ENCODE data around the gene RFT1.

The RFT1 gene

DNA sequence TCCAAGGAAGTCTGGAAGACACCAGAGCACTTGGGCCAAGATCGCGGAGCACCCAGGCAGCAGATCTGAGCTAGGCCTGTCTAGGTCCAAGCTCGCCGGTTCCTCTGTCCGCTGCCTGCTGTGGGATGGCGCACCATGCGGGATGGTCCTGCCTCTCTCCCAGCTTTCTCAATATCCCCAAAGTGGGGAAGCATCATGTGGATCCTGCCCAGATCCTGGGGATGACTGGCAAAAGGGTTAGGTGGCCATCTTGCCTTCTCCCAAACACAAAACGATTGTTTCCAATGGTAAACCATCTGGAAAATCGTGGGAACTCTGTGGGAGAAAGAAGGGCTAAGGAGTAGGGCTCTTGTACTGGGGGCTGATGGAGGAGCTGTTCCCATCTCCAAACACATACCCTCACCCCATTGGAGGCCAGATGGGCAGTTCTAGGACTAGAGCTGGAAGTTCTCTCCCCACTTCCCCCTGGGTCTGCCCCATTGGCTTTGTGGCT, 39.6 kb upstream of the RFT1 start:
- H3K9me3 ChIP-seq (ENCODE audit: low read length), result no peaks in the 10 kb centered on the region
- H3K4me1 ChIP-seq (ENCODE audit: insufficient read depth, low read length, severe bottlenecking), result peaks cover 54% of the 10 kb centered on the region
- H3K4me2 ChIP-seq (ENCODE audit: low read length), result no peak overlapping the region
- no peak overlapping the region for H3K27ac ChIP-seq (ENCODE audit: low read depth, low read length, poor library complexity, severe bottlenecking)
- no peak overlapping the region for H3K4me3 ChIP-seq (ENCODE audit: low read depth, low read length, poor library complexity, severe bottlenecking)
- TF ChIP-seq, protein P1, sequence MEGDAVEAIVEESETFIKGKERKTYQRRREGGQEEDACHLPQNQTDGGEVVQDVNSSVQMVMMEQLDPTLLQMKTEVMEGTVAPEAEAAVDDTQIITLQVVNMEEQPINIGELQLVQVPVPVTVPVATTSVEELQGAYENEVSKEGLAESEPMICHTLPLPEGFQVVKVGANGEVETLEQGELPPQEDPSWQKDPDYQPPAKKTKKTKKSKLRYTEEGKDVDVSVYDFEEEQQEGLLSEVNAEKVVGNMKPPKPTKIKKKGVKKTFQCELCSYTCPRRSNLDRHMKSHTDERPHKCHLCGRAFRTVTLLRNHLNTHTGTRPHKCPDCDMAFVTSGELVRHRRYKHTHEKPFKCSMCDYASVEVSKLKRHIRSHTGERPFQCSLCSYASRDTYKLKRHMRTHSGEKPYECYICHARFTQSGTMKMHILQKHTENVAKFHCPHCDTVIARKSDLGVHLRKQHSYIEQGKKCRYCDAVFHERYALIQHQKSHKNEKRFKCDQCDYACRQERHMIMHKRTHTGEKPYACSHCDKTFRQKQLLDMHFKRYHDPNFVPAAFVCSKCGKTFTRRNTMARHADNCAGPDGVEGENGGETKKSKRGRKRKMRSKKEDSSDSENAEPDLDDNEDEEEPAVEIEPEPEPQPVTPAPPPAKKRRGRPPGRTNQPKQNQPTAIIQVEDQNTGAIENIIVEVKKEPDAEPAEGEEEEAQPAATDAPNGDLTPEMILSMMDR (IDR thresholded peaks at IDR 0.05; ENCODE audit: low read length), result no peak
- no peak for TF ChIP-seq EZH2 (IDR thresholded peaks at IDR 0.05; ENCODE audit: borderline replicate concordance, low read length)
- H3K9ac ChIP-seq (ENCODE audit: low read length), result no peak overlapping the region
- no peaks in the 10 kb centered on the region for H4K20me1 ChIP-seq (ENCODE audit: insufficient read depth, low read length)
- peaks cover 12% of the 10 kb centered on the region; the same call in 1 of the 2 replicates for H3K36me3 ChIP-seq (ENCODE audit: insufficient read depth, low read length)
- no peaks in the 10 kb centered on the region for H3F3A ChIP-seq (ENCODE audit: insufficient read depth, low read length)
- H3K79me2 ChIP-seq (ENCODE audit: insufficient read depth, low read length), result no peaks in the 10 kb centered on the region
- no peaks in the 10 kb centered on the region for H3K9me2 ChIP-seq (ENCODE audit: low read depth, low read length)
- no peak overlapping the region for H2AFZ ChIP-seq (ENCODE audit: low read length)
- H3K27me3 ChIP-seq (ENCODE audit: insufficient read depth, low read length), result no peaks in the 10 kb centered on the region

DNA sequence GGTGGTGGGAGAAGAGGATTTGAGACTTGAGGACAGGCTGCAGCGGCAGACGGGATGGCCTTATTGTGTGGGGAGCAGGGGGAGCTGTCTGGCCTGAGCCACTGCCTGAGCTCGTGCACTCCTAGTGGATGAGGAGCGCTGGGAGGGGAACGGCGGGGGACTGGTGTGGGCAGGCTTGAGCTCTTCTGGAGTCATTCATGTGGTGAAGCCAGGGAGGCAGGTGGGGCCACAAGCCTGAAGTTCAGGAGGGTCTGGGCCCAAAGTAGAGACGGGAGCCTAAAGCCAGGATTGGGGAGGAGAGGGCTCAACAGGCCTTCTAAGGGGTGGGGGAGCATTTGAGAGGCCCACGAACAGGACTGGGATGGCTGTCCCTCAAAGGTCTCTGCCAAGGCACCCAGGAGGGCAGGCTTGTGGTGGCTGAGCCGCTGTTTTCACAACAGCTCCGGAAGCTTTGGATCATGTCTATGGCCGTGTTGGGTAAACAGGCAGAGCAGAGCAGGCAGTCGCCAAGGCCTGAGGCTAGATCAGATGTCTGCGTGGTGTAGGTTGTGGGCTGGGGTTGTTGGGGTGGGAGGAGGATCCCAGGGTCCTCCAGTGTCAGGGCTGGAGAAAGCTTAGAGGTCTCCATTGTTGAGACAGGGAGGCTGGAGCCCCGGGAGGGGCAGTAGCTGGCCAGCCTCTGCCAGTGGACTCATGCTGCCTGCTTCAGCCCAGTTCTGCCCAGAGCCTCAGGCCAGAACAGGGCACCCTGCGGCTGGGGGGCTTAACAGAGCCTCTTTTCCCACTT, 39.0 kb upstream of the RFT1 start:
- H3K36me3 ChIP-seq (ENCODE audit: insufficient read depth, low read length), result peaks cover 12% of the 10 kb centered on the region; the same call in 1 of the 2 replicates
- no peak for TF ChIP-seq EZH2 (IDR thresholded peaks at IDR 0.05; ENCODE audit: borderline replicate concordance, low read length)
- TF ChIP-seq, protein P1 (IDR thresholded peaks at IDR 0.05; ENCODE audit: low read length), result no peak
- H3K9me3 ChIP-seq (ENCODE audit: low read length), result no peaks in the 10 kb centered on the region
- no peak overlapping the region for H3K4me2 ChIP-seq (ENCODE audit: low read length)
- no peaks in the 10 kb centered on the region for H3K9me2 ChIP-seq (ENCODE audit: low read depth, low read length)
- no peaks in the 10 kb centered on the region for H3F3A ChIP-seq (ENCODE audit: insufficient read depth, low read length)
- no peak overlapping the region for H2AFZ ChIP-seq (ENCODE audit: low read length)
- H4K20me1 ChIP-seq (ENCODE audit: insufficient read depth, low read length), result no peaks in the 10 kb centered on the region
- H3K27ac ChIP-seq (ENCODE audit: low read depth, low read length, poor library complexity, severe bottlenecking), result no peak overlapping the region
- no peaks in the 10 kb centered on the region for H3K27me3 ChIP-seq (ENCODE audit: insufficient read depth, low read length)
- H3K4me1 ChIP-seq (ENCODE audit: insufficient read depth, low read length, severe bottlenecking), result peaks cover 48% of the 10 kb centered on the region
- no peak overlapping the region for H3K9ac ChIP-seq (ENCODE audit: low read length)
- H3K79me2 ChIP-seq (ENCODE audit: insufficient read depth, low read length), result no peaks in the 10 kb centered on the region
- H3K4me3 ChIP-seq (ENCODE audit: low read depth, low read length, poor library complexity, severe bottlenecking), result no peak overlapping the region

DNA sequence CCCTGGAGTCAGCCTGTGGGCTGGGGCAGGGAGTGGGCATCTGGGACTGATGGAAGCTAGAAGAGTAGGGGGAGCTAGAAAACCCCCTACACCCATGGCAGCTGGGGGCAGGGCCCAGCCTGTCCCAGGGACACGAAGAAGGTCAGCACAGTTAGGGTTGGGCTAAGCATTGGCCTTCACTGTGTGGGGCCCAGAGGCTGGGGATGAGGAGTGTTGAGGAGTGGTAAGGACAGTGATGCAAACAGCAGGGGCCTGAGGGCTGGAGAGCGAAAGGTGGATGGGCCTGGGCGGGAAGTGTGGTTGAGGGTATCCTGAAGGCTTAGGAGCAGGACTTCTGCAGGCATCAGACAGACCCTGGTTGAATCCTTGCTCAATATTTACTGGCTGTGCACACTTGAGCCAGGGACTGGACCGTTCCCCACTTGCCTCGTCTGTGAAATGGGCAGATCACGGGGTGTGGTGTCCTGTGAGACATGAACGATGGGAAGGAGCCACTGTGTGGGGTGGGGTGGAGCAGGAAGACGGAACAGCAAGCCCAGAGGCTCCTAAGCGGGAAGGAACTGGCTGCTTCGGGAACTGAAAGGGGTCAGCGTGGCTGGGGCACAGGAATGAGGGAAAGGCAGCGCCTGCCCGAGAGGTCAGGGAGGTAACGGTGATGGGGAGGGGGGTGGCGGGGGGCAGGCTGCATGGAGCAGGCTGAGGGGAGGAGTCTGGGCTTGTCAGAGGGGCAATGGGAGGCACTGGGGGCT, 38.1 kb upstream of the RFT1 start:
- H3K9me3 ChIP-seq (ENCODE audit: low read length), result no peaks in the 10 kb centered on the region
- no peaks in the 10 kb centered on the region for H3K27me3 ChIP-seq (ENCODE audit: insufficient read depth, low read length)
- no peaks in the 10 kb centered on the region for H3K9me2 ChIP-seq (ENCODE audit: low read depth, low read length)
- TF ChIP-seq, protein P1 (IDR thresholded peaks at IDR 0.05; ENCODE audit: low read length), result no peak
- no peak for TF ChIP-seq EZH2 (IDR thresholded peaks at IDR 0.05; ENCODE audit: borderline replicate concordance, low read length)
- peaks cover 45% of the 10 kb centered on the region for H3K4me1 ChIP-seq (ENCODE audit: insufficient read depth, low read length, severe bottlenecking)
- H3F3A ChIP-seq (ENCODE audit: insufficient read depth, low read length), result no peaks in the 10 kb centered on the region
- H3K79me2 ChIP-seq (ENCODE audit: insufficient read depth, low read length), result no peaks in the 10 kb centered on the region
- H3K9ac ChIP-seq (ENCODE audit: low read length), result no peak overlapping the region
- H2AFZ ChIP-seq (ENCODE audit: low read length), result no peak overlapping the region
- H3K4me3 ChIP-seq (ENCODE audit: low read depth, low read length, poor library complexity, severe bottlenecking), result no peak overlapping the region
- H3K4me2 ChIP-seq (ENCODE audit: low read length), result no peak overlapping the region
- no peaks in the 10 kb centered on the region for H4K20me1 ChIP-seq (ENCODE audit: insufficient read depth, low read length)
- peaks cover 5% of the 10 kb centered on the region; the same call in 1 of the 2 replicates for H3K36me3 ChIP-seq (ENCODE audit: insufficient read depth, low read length)
- no peak overlapping the region for H3K27ac ChIP-seq (ENCODE audit: low read depth, low read length, poor library complexity, severe bottlenecking)

All from OCI-LY1 (cell line).